ENCODE data around the gene ADAMTS2.

ADAMTS2 gene

DNA sequence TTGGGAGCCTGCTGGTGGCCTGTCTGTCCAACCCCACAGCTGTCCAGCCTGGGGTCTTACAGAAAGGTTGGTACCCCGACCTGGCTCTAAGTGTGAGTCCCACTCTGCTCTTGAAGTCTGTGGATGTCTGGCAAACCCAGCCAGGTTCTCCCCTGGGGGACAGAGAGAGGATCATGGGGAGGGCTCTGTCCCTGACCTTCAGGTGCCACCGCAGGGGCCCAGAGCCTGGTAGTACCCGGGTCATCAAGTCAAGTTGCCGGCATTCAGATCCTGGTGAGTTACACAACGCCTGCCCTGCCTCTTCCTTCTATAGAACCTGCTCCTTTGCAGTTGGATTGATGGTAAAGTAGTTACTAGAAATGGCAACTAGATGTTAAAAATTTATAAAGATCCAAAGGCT, 66.7 kb downstream of the ADAMTS2 start:
- DNase-seq (ENCODE audit: low read depth, low spot score), result no peak

DNA sequence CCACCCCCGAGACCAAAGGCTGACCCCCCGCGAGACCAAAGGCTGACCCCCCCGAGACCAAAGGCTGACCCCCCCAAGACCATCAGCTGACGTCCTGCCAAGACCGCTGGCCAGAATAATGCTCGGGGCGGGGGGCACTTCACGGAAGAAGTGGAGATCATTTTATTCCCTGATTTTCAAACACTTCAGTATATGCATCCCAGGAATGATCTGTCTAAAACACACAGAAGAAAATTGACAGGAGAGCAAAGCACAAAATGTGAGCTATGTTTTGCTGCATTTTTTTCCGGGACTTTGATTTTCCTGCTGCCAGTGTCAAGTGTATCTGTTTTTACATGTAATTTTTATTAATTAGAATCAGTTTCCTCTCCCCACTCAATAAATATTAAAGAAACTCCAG, 67.1 kb downstream of the ADAMTS2 start:
- no peak for DNase-seq (ENCODE audit: low read depth, low spot score)

DNA sequence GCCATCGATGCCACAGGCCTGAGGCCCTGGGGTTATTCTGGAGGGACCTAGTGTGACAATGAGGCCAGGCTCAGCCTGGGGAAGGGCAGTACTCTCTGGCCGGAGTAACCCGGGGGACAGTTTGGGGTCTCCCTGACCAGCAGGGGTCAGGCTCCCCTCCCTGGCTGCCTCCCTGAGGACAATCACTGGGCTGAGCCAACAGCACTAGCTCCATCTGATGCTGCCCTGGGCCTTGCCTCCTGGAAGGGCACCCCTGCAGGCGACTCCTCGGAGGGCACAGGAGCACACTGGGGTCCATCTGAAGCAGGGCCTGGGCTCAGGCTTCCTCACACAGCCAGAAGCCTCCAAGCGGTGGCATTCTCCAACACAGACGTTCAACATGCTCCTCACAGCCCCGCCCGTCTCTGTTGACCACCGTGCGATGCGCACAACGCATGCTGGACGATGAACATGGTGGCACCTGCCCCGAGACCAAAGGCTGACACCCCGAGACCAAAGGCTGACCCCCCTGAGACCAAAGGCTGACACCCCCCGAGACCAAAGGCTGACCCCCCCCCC, 68.3 kb downstream of the ADAMTS2 start:
- no peak for DNase-seq (ENCODE audit: low read depth, low spot score)

DNA sequence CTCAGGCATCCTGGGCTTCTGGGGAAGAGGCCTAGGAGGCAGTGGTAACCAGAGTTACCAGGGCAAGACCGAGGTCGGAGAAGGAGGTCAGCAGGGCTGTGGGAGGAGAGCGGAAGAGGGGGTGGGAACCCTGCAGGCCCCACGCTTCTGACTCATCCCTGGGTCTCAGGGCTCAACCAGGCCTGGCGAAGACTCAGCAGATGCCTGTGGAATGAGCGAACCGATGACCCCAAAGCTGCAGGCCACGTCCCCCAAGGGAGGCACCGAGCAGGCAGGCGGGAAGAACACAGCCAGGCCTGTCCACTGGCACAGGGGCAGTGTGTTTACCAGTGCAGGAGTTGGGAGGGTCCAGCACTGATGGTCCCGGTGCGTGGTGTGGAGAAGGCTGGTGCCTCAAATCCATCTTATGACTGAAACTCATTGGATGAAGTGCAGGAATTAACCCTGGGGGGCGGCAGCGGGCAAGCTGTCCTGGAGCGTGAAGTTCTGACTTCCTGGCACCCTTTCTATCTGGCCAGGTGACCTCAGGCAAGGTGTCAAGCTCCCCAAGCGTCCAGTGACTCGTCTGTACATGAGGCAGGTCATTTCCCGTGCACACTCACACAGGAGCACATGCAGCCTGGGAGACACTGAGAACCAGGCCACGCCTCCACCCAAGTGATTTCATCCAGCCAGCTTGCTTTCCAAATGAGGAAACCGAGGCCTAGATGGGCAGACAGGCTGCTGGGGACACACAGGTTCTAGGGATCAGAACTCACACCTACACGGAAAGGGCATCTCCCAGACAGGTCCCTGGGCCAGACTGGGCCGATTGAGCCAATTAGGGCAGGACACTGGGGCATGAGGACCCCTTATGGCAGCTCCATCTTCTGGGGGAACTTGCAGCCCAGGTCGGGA, 69.1 kb downstream of the ADAMTS2 start:
- no peak for DNase-seq (ENCODE audit: low read depth, low spot score)

DNA sequence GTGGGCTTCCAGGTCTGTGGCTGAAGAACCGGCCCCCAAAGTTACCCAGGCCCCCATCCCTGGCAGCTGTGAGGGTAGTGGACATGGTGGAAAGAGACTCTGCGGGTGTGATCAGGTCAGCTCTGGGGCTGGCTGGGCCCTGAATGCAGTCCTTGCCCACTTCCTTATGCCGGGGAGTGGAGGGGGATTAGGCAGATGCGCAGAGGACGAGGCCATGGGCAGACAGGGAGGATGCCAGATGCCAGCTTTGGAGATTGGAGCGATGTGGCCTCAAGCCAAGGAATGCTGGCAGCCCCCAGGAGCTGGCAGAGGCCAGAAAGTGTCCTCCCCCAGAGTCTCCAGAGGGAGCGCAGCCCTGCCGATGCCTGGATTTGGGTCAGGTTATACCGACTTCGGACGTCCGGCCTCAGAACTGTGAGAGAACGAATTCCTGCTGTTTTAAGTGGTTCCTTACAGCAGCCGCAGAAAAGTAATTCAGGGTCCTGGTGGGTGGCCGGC, 69.8 kb downstream of the ADAMTS2 start:
- DNase-seq (ENCODE audit: low read depth, low spot score), result no peak

DNA sequence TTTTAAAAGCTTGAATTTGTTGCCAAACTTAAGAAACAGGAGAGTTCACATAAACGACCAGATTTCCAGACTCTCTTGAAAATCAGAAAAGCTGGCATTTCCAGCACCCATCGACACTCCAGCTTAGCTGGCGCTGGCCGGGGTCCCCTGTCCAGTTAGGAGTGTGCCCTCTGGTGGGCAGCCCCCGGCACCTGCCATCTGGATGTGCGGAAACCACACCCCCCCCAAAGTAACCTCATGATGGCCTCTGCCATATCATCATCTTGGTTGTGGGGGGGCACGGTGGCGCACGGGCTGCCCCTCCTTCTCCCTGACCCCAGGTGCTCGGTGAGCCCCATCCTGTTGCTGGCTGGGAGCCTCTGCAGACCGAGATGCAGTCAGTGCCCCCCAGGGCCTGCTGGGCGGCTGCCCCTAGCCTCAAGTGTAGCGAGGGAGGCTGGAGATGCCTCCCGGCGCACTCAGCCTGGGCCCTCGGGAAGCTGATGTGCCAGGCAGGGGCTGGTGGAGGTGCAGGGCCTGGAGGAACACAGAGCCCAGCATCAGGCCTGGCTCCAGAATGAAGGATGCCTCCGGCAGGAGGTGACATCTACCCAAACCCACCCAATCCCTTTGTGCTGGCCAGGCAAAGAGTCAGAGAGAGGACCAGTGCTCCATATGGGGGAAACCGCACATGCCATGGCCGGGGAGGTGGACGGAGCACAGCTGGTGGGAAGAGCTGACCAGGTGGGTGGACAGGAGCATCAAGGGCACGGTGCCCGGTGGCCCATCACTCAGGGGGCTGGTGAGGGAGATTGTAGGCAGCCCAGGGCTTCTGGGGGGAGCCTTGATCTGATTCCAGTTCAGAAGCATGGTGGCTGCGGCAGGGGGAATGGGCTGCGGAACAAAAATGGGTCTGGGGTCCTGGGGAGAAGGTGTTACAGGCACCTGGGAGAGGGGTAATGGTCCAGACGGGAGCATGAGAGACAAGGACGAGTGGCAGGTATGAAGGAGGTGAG, 70.6 kb downstream of the ADAMTS2 start:
- no peak for DNase-seq (ENCODE audit: low read depth, low spot score)

DNA sequence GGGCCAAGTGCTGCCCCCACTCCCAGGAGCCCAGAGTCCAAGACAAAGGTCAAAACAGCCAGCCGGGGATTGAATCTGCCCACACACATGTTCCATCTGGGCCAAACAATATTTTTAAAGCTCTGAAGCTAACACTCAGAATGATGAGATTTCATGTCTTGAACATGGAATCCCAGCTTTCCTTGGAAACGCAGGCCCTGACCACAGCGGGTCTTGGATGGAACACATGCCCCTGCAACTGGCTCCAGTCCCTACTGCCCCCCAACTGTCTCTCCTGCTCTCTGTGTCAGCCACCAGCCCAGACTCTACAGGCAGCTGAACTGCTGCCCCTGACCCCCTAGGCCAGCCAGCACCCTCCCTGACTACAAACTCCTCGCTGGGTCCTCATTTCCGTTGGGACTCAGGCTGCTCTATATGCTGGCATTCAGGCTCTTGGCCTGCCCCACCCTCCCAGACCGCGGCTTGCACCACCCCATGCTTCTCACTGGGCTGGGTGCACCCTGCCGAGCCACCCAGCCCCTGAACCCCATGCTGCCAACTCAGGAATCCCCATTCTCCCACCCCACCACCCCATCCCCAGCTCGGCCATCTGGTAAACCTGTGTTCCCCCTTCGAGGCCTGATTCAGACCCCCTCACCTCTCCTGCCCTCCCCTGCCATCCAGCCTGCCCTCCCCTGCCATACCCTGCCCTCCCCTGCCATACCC, 71.7 kb downstream of the ADAMTS2 start:
- no peak for DNase-seq (ENCODE audit: low read depth, low spot score)

DNA sequence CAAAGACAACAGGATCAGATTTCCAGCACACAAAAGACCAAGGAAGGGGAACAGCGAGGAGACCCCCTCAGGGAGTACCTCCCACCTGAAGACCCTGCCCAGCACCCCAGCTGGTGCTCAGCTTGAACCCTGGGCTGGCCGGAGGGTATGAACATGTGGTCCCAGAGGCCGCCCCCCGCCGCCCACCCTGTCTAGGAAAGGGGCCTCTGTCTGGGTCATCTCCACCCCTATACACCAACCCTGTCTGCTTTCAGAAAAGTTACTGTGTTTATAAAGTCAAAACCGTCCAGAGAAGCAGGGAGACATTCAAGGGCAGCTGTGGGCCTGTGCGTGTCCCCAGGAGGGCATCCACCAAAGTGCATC, 72.2 kb downstream of the ADAMTS2 start:
- no peak for DNase-seq (ENCODE audit: low read depth, low spot score)

DNA sequence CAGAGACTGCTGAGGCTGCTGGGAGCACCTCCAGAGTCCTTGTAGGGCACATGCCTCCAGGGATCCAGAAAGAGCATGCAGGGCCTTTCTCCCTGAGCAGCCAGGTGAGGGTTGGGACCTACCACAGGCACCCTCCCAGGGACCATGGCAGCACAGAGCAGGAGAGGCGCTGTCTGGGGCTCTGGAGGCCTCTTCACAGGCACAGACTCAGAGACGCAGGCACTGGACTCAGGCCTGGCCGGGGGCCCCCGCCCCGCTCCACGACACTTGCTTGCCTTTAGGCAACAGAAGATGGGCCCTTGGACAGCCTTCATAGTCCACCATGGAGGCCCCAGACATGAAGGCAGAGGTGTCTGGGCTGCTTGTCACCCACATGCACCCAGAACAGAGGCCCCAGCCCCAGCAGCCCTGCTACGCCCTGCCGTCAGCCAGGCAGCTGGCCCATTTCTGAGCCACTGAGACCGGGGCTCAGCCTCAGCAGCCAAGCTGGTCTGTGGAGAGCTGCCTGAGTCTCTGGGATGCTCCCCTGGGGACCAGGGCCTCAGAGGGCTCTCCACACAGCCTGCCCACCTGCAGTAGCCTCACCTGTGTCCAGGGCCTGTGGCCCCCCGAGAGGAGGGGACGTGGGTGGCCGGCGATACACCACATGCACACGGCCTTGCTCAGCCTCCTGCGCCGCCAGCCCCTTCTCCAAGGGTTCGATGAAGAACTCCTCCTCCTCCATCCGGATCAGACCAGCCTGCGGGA, 72.8 kb downstream of the ADAMTS2 start:
- DNase-seq (ENCODE audit: low read depth, low spot score), result no peak

DNA sequence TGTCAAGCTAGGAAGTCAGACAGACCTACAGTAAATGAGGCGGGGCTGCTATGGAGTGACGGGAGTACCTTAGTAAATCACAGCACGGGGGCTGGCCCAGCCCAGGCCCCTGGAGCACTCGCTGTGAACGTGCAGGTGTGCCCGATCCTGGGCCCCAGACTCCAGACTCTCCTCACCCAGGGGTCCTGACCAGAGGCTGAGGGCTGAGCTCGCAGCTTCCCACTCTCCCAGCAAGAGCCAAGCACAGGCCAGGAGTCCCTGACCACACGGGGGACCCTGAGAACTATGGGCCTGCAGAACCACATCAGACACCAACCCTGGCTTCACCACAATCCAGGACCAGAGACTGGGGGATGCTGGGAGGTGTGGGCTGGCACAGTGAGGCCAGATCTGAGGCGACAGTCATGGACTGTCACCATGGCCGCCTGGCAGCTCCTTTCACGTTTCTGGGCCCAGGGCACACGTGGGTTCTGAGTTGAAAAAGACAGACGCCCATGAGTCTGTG, 73.4 kb downstream of the ADAMTS2 start:
- no peak for DNase-seq (ENCODE audit: low read depth, low spot score)

DNA sequence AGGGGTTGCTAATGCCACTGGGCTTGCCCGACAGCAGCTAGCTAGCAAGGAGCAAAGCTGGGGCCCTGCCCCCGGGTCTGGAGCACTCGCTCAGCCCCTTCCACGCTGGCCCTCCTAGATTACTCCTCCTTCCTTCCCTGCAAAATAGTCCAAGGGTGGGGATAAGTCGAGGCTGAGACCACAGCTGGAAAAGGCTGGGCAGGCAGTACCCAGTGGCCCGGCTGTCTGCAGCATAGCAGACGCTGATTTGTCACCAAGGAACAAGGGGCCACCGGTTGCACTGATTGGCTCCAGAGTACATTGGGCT, 73.9 kb downstream of the ADAMTS2 start:
- DNase-seq (ENCODE audit: low read depth, low spot score), result no peak

DNA sequence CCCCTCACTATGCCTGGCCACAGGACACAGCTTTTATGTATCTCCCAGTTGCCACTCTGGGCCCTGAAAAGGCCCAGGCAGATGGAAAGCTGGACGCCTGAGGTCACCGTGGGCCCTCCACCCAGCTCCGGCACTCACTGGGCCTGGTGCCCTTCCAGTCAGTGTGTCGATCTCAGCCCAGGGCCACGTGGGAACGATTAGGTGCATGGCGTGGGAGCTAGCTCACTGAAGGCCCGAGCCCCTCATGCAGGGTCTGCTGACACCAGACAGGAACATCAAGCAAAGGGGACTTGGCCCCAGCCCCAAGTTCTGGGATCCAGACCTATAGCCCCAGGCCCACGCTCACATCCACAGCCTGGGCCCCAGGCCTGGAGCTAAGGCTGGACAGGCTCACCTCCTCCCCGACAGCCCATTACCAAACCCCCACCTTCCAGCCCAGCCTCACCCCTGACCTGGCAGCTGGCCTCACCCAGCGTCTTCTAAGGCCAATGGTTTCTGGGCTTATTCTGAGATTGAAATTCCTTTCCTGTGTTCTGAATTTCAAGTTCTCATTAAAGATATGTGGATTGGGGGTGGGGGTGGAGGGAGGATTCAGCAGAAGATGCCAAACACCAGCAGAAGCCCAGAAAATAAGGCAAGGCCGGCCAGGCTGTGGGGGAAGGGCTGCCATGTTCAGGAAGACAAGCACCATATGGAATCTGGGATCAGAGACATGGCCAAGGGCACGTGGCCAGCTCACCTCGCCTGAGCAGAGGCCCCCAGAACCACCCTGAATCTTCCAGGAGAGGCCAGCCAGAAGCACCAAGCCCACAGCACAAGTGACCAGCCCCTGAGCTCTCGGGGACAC, 74.5 kb downstream of the ADAMTS2 start:
- DNase-seq (ENCODE audit: low read depth, low spot score), result no peak

DNA sequence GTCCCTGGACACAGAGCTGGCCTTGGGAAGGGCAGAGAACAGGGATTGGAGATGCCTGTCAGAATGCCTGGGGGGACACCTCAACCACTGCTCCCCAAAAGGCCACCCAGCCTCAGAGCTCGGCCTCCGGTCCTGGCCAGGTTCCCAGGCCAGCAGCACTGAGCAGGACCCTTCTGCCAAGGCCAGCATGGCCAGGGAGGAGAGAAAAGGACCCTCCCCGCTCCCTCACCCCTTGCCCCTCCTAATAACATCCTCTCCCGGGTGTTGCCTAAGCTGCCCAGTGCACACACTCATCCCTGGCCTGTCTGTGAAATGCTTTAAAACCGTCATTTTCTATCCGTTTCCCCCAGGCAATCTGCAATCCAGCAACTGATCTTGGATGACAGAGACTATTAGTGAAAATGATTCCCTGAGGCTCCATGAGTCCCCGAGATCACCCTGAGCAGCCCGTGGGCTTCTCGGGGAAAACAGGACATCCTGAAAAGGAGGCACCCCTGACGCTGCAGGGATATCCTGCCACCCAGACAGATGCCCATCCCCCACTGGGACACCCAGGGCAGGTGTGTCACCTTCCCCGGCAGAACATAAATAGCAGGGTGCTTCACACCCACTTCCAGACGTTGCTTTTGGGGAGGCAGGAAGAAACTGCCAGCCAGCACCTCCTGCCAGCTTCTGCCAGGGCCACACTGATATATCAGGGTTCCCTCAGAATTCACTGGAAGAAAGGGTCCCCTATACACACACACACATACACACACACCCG, 75.3 kb downstream of the ADAMTS2 start:
- DNase-seq (ENCODE audit: low read depth, low spot score), result no peak

DNA sequence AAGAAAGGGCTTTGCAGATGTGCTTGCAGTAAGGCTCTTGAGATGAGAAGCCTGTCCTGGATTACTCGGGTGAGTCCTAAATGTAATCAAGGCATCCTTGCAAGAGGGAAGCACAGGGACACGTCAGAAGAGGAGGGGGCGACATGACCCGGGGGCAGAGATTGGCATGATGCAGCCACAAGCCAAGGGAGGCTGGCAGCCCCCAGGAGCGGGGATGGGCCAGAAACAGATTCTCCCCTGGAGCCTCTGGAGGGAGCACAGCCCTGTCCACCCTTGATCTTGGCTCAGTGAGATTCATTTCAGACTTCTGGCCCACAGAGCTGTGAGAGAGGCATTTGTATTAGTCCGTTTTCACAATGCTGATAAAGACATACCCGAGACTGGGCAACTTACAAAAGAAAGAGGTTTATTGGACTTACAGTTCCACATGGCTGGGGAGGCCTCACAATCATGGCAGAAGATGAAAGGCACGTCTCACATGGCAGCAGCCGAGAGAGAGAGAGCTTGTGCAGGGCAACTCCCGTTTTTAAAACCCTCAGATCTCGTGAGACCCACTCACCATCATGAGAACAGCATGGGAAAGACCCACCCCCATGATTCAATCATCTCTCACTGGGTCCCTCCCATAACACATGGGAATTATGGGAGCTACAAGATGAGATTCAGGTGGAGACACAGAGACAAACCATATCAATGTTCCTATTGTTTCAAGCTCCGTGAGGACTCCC, 76.1 kb downstream of the ADAMTS2 start:
- no peak for DNase-seq (ENCODE audit: low read depth, low spot score)

DNA sequence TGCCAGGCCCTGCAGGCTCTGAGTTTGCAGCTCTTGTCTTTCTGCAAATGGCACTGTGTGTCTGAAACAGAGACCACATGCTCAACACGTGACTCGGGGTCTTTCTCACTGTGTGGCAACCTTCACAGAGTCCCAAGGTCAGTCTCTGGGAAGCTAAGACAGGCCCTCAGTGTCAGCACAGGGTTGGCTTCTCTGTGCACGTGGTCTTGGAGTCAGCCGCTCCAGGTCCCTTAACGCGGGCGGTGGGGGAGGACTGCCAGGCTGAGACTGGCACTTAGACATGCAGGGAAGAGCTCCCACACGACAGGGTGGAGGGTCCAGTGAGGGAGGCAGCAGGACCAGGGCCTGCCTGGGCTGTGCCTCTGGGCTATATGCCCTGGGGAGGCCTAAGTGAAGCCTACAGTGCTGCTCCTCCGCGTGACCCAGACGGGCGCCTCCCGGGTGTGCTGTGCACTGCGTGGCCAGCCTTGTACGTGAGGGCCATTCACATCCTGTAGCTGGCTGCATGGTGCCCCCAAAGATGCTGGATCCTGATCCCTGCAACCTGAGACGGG, 76.8 kb downstream of the ADAMTS2 start:
- no peak for DNase-seq (ENCODE audit: low read depth, low spot score)

DNA sequence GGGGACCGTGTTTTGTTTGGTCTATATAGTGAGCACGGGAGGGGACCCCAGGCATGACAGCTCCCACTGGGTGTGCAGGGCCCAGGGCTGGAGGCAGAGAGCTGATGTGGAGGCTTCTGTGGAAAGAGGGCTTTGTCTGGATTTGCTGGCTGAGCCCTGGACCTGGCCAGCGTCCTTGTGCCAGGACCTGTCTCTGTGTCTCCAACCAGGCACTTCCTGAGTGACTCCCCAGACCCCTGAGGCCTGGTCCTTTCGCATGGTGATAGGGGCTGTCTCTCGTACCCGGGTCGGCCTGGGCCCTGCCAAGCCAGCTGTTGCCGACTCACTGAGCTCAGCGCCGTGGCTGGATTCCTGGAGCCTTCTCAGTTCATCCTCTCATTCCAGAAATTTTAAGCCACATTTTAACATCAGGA, 77.6 kb downstream of the ADAMTS2 start:
- DNase-seq (ENCODE audit: low read depth, low spot score), result no peak

DNA sequence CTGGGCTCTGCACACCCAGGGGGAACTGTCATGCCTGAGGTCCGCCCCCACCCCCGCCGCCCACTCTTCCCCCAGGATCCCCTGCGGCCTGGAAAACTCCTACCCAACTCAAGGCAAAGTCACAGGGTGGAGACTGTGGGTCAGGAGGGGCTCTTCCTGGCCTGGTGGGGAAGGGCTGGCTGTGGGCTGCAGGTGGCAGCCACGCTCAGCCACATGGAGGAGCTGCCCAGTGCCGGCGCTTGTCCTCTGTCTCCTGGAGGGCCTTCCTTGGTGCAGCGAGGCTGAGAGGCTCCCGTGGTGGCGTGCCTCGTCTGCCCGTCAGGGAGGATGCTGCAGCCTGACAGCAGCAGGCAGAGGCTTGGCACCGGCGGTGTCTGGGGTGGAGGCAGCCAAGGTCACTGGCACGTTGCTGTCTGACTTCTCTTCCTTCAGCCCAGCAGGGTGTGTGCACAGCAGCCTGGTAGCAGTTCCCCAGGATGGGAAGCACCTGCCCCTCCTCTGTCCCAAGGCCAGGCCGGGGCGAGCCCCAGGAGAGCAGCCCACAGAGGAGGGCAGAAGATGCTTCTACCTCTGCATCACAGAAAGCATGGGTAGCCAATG, 78.1 kb downstream of the ADAMTS2 start:
- no peak for DNase-seq (ENCODE audit: low read depth, low spot score)
